HEK293 (cell line): ENCODE measurements around the gene NOS1AP.

ENCODE experiments used
- CTCF ChIA-PET: fragments of 350-600 bp; formaldehyde crosslinking; extraction: SDS; loops from one replicate; lab custom pipeline; 2021; ENCODE audit warnings: antibody characterized with exemption; lab: Yijun Ruan, JAX
- POLR2A ChIA-PET: fragments of 300-600 bp; formaldehyde crosslinking; extraction: SDS; loops from one replicate; lab custom pipeline; 2020; ENCODE audit warnings: antibody characterized with exemption, inconsistent platforms; lab: Yijun Ruan, JAX
- H3K27ac ChIP-seq: fragments of 200-500 bp; sonication (Bioruptor generic); 2 replicates; pipeline ENCODE4 v1.5.1; 2014; ENCODE audit warnings: low read depth, low read length, control low read depth, inconsistent platforms; ENCODE audit errors: extremely low read depth
- H3K36me3 ChIP-seq, 2 experiments: fragments of 200-500 bp in 1 of 2; sonication (Bioruptor generic) in 1 of 2; 1 replicate in 1 of 2; 2 replicates in 1 of 2; pipeline ENCODE4 v1.5.1; 2014 to 2017; ENCODE audit warnings: inconsistent platforms in 2 of 2, low read length in 2 of 2; ENCODE audit not compliant: control insufficient read depth in 2 of 2, insufficient read depth in 1 of 2
- H3K4me1 ChIP-seq: fragments of 200-500 bp; sonication (Bioruptor generic); 2 replicates; pipeline ENCODE4 v1.5.1; 2014; ENCODE audit warnings: mild to moderate bottlenecking, low read length, inconsistent platforms; ENCODE audit not compliant: control insufficient read depth, insufficient read depth
- H3K4me3 ChIP-seq: 2 replicates; pipeline ENCODE4 v1.5.1; 2011; ENCODE audit warnings: low read depth, mild to moderate bottlenecking, control low read depth, low read length, moderate library complexity
- H3K9me3 ChIP-seq: fragments of 200-500 bp; sonication (Bioruptor generic); 2 replicates; pipeline ENCODE4 v1.5.1; 2014; ENCODE audit warnings: low read depth, low read length, inconsistent platforms; ENCODE audit not compliant: control insufficient read depth, insufficient read depth
- KLF9 ChIP-seq: fragments of 450-650 bp; formaldehyde crosslinking; IDR thresholded peaks from 2 replicates; pipeline ENCODE4 v1.5.1; 2016; ENCODE audit warnings: missing biosample characterization, missing genetic modification characterization, low read depth
- ZBTB1 ChIP-seq: fragments of 450-650 bp; formaldehyde crosslinking; IDR thresholded peaks from 2 replicates; pipeline ENCODE4 v1.5.1; 2016; ENCODE audit warnings: missing biosample characterization, missing genetic modification characterization
- ZBTB21 ChIP-seq: fragments of 450-650 bp; formaldehyde crosslinking; IDR thresholded peaks from 2 replicates; pipeline ENCODE4 v1.5.1; 2017; ENCODE audit warnings: missing biosample characterization, missing genetic modification characterization
- ZBTB8A ChIP-seq: fragments of 450-650 bp; formaldehyde crosslinking; IDR thresholded peaks from 2 replicates; pipeline ENCODE4 v1.5.1; 2016; ENCODE audit warnings: missing biosample characterization, missing genetic modification characterization
- ZNF10 ChIP-seq: fragments of 450-650 bp; formaldehyde crosslinking; IDR thresholded peaks from 2 replicates; pipeline ENCODE4 v1.5.1; 2017; ENCODE audit warnings: missing biosample characterization, missing genetic modification characterization
- ZNF132 ChIP-seq: fragments of 450-650 bp; formaldehyde crosslinking; IDR thresholded peaks from 2 replicates; pipeline ENCODE4 v1.5.1; 2017; ENCODE audit warnings: missing biosample characterization, missing genetic modification characterization, borderline replicate concordance
- ZNF146 ChIP-seq: fragments of 450-650 bp; formaldehyde crosslinking; IDR thresholded peaks from 2 replicates; pipeline ENCODE4 v1.5.1; 2016; ENCODE audit warnings: missing biosample characterization, missing genetic modification characterization
- ZNF175 ChIP-seq: fragments of 450-650 bp; formaldehyde crosslinking; IDR thresholded peaks from 2 replicates; pipeline ENCODE4 v1.5.1; 2016; ENCODE audit warnings: missing biosample characterization, missing genetic modification characterization
- ZNF18 ChIP-seq: fragments of 450-650 bp; formaldehyde crosslinking; IDR thresholded peaks from 2 replicates; pipeline ENCODE4 v1.5.1; 2016; ENCODE audit warnings: missing biosample characterization, missing genetic modification characterization
- ZNF221 ChIP-seq: fragments of 450-650 bp; formaldehyde crosslinking; IDR thresholded peaks from 2 replicates; pipeline ENCODE4 v1.5.1; 2017; ENCODE audit warnings: missing biosample characterization, missing genetic modification characterization, borderline replicate concordance
- ZNF324 ChIP-seq: fragments of 450-650 bp; formaldehyde crosslinking; IDR thresholded peaks from 2 replicates; pipeline ENCODE4 v1.5.1; 2016; ENCODE audit warnings: missing biosample characterization, missing genetic modification characterization
- ZNF394 ChIP-seq: fragments of 450-650 bp; formaldehyde crosslinking; IDR thresholded peaks from 2 replicates; pipeline ENCODE4 v1.5.1; 2016; ENCODE audit warnings: missing biosample characterization, missing genetic modification characterization, mild to moderate bottlenecking, moderate library complexity, borderline replicate concordance
- ZNF549 ChIP-seq: fragments of 450-650 bp; IDR thresholded peaks from 2 replicates; pipeline ENCODE4 v1.5.1; 2018; ENCODE audit warnings: missing biosample characterization, missing genetic modification characterization, mild to moderate bottlenecking, inconsistent platforms, moderate library complexity
- ZNF677 ChIP-seq: fragments of 450-650 bp; IDR thresholded peaks from 2 replicates; pipeline ENCODE4 v1.5.0; 2018; ENCODE audit warnings: missing biosample characterization, mild to moderate bottlenecking, missing genetic modification characterization, moderate library complexity
- ZNF692 ChIP-seq: fragments of 450-650 bp; formaldehyde crosslinking; IDR thresholded peaks from 2 replicates; pipeline ENCODE4 v1.5.1; 2016; ENCODE audit warnings: missing biosample characterization, missing genetic modification characterization
- ZNF701 ChIP-seq: fragments of 450-650 bp; formaldehyde crosslinking; IDR thresholded peaks from 2 replicates; pipeline ENCODE4 v1.5.1; 2016; ENCODE audit warnings: missing biosample characterization, missing genetic modification characterization
- ZSCAN30 ChIP-seq: fragments of 450-650 bp; IDR thresholded peaks from 2 replicates; pipeline ENCODE4 v1.5.1; 2018; ENCODE audit warnings: missing biosample characterization, mild to moderate bottlenecking, missing genetic modification characterization, moderate library complexity
- ZXDB ChIP-seq: fragments of 450-650 bp; formaldehyde crosslinking; IDR thresholded peaks from 2 replicates; pipeline ENCODE4 v1.5.1; 2016; ENCODE audit warnings: missing biosample characterization, missing genetic modification characterization
- TF ChIP-seq, protein P1 (sequence below): fragments of 450-650 bp; IDR thresholded peaks from 2 replicates; pipeline ENCODE4 v1.5.1; 2018; ENCODE audit warnings: missing biosample characterization, missing genetic modification characterization
- TF ChIP-seq, protein P2 (sequence below): fragments of 450-650 bp; formaldehyde crosslinking; IDR thresholded peaks from 2 replicates; pipeline ENCODE4 v1.5.1; 2016; ENCODE audit warnings: missing biosample characterization, missing genetic modification characterization
- TF ChIP-seq, protein P3 (sequence below): fragments of 450-650 bp; formaldehyde crosslinking; IDR thresholded peaks from 2 replicates; pipeline ENCODE4 v1.5.1; 2016; ENCODE audit warnings: missing biosample characterization, missing genetic modification characterization

The NOS1AP gene

DNA sequence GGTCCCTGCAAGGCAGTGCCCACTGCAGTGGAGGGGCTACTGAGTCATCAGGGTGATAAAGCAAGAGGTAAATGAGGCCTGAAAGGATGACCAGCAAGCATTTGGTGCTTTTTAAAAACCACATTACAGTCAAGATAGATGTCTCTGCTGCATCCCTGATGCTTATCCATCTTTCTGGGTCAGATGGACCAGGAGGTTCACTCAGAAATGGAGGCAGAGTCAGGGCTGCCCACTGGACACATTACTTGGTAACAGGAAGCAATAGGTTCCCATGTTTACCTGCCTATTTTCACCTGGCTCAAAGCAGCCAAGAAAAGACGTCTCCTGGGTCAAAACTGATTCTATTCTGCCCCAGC lies 303.6 kb downstream of the NOS1AP start (continued):
- no peak for TF ChIP-seq ZNF10
- no peak for TF ChIP-seq ZXDB (tag by site-specific recombination)
- TF ChIP-seq, protein P1, sequence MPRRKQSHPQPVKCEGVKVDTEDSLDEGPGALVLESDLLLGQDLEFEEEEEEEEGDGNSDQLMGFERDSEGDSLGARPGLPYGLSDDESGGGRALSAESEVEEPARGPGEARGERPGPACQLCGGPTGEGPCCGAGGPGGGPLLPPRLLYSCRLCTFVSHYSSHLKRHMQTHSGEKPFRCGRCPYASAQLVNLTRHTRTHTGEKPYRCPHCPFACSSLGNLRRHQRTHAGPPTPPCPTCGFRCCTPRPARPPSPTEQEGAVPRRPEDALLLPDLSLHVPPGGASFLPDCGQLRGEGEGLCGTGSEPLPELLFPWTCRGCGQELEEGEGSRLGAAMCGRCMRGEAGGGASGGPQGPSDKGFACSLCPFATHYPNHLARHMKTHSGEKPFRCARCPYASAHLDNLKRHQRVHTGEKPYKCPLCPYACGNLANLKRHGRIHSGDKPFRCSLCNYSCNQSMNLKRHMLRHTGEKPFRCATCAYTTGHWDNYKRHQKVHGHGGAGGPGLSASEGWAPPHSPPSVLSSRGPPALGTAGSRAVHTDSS (tag by site-specific recombination), result no peak
- TF ChIP-seq ZBTB21 (tag by site-specific recombination), result no peak
- no peak for TF ChIP-seq KLF9 (tag by site-specific recombination)
- no peak for TF ChIP-seq ZBTB1 (tag by site-specific recombination)
- no peak for TF ChIP-seq ZNF394
- no peak for TF ChIP-seq ZSCAN30 (tag by site-specific recombination)
- no peak for TF ChIP-seq ZNF692 (tag by site-specific recombination)
- no peak for TF ChIP-seq ZNF146

DNA sequence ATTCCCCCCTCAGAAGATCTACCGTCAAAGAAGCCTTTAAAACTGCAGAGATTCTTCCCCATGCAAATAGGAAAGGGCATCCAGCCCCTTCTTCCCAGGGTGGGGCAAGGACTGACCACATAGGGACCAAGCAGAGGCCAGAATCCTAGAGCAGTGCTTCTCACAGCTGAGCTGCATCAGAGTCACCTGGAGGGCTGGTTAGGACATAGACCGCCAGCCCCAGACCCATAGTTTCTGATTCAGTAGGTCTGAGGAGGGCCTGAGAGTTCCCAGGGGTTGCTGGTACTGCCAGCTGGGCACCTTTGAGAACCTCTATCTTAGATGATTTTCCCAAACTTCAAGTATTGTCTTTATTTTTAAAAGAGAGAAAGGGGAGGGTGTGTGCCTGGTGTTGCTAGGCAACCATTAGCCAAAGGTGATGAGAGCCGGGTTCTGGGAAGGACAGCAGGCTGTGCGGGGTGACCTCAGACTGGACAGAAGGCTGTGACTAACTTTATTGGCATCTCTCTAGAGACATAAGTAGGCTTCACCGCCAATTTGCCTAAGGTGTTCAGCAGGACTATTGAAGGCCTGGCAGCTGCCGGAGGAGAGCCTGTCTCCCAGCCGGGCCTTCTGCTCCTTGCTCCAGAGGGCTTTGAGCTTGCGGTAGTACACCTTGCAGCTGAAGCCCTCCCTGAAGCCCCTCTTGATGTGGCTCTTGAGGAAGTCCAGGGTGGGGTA lies 304.2 kb downstream of the NOS1AP start:
- TF ChIP-seq ZNF132 (tag by site-specific recombination) (no peak), ZNF18 (tag by site-specific recombination) (no peak), ZNF324 (tag by site-specific recombination) (no peak), ZNF677 (tag by site-specific recombination) (no peak), ZBTB8A (tag by site-specific recombination) (no peak), ZNF701 (tag by site-specific recombination) (no peak), ZNF175 (tag by site-specific recombination) (no peak), ZNF221 (tag by site-specific recombination) (no peak), ZNF549 (tag by site-specific recombination) (no peak)
- TF ChIP-seq, protein P2, sequence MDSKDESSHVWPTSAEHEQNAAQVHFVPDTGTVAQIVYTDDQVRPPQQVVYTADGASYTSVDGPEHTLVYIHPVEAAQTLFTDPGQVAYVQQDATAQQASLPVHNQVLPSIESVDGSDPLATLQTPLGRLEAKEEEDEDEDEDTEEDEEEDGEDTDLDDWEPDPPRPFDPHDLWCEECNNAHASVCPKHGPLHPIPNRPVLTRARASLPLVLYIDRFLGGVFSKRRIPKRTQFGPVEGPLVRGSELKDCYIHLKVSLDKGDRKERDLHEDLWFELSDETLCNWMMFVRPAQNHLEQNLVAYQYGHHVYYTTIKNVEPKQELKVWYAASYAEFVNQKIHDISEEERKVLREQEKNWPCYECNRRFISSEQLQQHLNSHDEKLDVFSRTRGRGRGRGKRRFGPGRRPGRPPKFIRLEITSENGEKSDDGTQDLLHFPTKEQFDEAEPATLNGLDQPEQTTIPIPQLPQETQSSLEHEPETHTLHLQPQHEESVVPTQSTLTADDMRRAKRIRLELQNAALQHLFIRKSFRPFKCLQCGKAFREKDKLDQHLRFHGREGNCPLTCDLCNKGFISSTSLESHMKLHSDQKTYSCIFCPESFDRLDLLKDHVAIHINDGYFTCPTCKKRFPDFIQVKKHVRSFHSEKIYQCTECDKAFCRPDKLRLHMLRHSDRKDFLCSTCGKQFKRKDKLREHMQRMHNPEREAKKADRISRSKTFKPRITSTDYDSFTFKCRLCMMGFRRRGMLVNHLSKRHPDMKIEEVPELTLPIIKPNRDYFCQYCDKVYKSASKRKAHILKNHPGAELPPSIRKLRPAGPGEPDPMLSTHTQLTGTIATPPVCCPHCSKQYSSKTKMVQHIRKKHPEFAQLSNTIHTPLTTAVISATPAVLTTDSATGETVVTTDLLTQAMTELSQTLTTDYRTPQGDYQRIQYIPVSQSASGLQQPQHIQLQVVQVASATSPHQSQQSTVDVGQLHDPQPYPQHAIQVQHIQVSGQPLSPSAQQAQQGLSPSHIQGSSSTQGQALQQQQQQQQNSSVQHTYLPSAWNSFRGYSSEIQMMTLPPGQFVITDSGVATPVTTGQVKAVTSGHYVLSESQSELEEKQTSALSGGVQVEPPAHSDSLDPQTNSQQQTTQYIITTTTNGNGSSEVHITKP (tag by site-specific recombination), result no peak
- TF ChIP-seq, protein P3, sequence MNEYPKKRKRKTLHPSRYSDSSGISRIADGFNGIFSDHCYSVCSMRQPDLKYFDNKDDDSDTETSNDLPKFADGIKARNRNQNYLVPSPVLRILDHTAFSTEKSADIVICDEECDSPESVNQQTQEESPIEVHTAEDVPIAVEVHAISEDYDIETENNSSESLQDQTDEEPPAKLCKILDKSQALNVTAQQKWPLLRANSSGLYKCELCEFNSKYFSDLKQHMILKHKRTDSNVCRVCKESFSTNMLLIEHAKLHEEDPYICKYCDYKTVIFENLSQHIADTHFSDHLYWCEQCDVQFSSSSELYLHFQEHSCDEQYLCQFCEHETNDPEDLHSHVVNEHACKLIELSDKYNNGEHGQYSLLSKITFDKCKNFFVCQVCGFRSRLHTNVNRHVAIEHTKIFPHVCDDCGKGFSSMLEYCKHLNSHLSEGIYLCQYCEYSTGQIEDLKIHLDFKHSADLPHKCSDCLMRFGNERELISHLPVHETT (tag by site-specific recombination), result no peak
- Histone ChIP-seq H3K9me3 (no peaks in the 10 kb centered on the region), H3K36me3 (no peaks in the 10 kb centered on the region; a peak in 1 of 3 replicates), H3K4me3 (no peak overlapping the region), H3K4me1 (no peaks in the 10 kb centered on the region), H3K27ac (no peak overlapping the region)
- POLR2A ChIA-PET, result no interaction called here
- CTCF ChIA-PET, result no interaction called here
